ENCODE measurements around the gene SETD2.

GRCh38 chr3:47003056-47003410, 160.9 kb downstream of the SETD2 start:
- no peak for TF ChIP-seq CTCF (conservative IDR thresholded peaks at IDR 0.05; ENCODE audit: low read length)
- TF ChIP-seq EZH2phosphoT487 (IDR thresholded peaks at IDR 0.05; ENCODE audit: borderline replicate concordance, low read depth, low read length) = no peak
